COLO829 (cell line): ENCODE data around the gene TAF11.
A peak's percentile ranks its signal among the peaks of the same experiment; 100 is the strongest.
"Not testable (repeated sequence)": the region's sequence is repeated elsewhere in the genome, so short reads cannot be mapped to it uniquely, and the experiment has no call there.

Experiments
- DNase-seq: peaks from one replicate; pipeline ENCODE4 v3.0.0; 2012; ENCODE audit warnings: low spot score

Gene TAF11

DNA sequence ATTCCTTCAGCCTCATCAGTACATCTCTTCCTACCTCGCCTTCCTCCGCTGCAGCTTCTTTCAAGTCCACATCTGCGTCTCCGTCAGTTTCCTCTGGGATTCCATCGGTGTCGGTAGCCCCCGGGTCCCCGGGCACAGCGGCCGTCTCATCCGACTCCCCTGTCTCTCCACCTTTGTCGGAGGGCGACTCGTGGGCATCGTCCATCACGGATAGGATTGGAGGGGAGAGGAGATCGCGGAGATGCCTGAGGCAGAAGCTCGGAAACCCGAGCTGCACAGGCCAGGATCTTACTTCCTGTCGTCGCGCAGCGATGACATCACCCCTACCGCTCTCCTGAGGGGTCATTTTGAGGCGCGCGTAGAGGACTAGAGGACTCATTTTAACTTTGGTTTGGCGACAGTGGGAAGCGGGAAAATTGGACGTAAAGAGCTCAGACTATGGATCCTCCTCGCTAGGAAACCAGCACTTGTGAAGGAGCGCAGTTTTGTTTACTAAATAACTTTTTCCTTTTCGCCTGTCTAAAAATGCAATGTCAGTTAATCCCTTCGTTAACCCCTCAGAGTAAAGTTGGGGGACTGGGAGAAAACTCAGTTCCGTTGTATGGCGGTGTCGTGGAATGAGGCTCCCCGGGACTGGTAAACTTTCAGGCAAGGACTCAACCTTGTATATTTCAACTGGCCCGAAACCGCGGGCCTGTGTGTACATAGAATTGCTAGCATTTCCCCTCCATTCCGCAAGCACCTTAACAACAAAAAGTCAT, at the start of gene TAF11:
Gene TAF11, minus strand, starts transcription at position 290 of the 761 bp plus-strand sequence. Its CDS starts 85 bp downstream, at position 205.
- DNase-seq: peak; percentile 85

- no peak for DNase-seq
These were observed 46.7 kb upstream of the TAF11 start for GRCh38 chr6:34934516-34934915.

DNA sequence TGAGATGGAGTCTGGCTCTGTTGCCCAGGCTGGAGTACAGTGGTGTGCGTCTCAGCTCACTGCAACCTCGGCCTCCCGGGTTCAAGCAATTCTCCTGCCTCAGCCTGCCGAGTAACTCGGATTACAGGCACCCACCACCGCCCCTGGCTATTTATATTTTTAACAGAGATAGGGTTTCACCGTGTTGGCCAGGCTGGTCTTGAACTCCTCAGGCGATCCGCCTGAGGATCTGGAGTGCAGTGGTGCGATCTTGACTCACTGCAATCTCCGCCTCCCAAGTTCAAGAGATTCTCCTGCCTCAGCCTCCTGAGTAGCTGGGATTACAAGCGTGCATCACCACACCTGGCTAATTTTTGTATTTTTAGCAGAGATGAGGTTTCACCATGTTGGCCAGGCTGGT, 44.4 kb upstream of the TAF11 start:
- not testable (repeated sequence) for DNase-seq

DNA sequence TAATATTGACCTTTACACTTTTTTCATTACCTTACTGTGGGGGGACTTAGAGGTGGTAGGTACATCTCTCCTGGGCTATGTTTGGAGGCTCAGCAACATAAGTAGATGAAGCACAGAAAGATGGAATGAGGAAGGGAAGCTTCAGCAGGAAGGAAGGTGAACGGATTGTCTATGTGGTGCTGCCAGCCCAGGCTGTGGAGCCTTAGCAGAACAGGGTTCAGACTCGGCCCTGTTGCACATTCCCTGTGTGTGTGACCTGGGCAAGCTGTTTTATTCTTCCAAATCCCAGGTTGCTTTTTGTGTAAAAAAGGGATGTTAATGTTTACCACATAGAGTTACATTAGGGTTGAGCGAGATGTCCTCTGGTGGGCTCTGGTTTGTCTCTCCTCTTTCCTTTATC, 42.4 kb upstream of the TAF11 start:
- DNase-seq: no peak

DNA sequence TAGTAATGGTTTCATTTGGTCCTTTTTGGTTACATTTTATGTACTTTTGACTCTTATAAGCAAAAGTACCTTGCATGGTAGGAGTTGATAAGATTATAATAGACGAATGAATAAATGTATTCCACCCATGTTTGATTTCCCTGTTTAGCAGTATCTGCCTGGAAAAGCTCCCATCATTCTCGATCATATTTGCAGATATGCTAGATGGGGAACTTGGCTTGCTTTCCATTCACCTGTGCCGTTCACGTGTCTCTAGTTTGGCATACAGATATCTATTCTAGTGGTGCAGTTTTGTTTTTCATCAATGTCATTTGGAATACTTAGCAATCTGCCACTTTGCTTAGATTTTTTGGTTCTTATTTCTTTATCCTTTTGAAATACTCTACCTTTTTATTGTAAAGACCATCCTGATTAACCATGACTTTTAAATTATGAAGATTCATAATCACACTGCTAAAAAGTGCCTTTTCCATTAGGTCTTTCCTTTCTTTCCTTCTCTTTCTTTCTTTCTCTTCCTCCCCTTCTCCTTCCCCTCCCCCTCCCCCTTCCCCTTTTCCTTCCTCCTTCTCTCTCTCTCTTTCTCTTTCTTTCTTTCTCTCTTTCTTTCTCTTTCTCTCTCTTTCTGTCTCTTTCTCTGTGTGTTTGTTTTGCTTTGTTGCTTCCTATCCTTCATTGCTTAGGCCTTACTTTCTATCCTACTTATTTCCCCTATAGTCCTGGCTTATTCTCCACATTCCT, 41.6 kb upstream of the TAF11 start:
- no peak for DNase-seq

DNA sequence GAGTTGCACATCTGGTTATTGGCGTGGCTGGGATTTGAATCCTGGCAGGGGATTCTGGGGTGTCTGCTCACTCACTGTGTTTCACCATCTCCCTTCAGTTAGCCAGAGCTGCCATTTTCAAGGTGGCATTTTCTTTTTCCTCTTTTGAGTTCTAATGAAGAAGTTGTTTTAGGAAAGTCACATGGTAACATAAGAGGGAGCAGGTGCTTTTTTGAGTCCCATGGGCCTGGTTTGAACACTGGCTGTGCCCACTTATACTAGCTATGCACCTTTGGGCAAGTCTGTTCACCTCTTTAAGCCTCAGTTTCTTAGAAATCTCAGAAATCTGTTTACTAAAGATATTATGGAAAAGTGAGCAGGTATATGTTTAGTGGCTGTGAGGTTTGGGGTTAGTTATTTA, 40.9 kb upstream of the TAF11 start:
- DNase-seq: no peak

- DNase-seq: no peak
These were observed 40.4 kb upstream of the TAF11 start for GRCh38 chr6:34928220-34928619.

- no peak for DNase-seq
These were observed 38.8 kb upstream of the TAF11 start for GRCh38 chr6:34926655-34927054.

GRCh38 chr6:34924831-34925625, 37.2 kb upstream of the TAF11 start:
- no peak for DNase-seq

DNA sequence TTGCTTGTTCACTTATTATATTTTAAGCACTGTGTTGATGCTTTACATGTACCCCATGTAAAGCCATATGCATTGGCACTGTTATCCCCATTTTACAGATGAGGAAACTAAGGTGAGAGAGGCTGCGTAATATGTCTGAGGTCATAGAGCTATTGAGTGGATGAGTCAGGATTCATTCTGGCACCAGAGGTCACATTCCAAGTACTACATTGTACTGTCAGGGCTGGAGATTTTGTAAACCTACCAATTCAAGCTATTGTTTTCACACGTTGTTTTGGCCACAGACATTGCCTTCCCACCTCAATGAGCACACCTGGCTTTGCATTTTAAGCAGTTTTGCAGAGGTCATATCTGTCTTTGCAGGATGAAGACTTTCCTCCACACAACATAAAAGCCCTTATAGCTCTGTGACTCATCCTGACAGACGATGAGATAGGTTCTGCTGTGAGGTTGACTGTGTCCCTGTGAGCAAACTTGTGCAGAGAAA, 34.4 kb upstream of the TAF11 start:
- no peak for DNase-seq

GRCh38 chr6:34920097-34920496, 32.3 kb upstream of the TAF11 start:
- no peak for DNase-seq

DNA sequence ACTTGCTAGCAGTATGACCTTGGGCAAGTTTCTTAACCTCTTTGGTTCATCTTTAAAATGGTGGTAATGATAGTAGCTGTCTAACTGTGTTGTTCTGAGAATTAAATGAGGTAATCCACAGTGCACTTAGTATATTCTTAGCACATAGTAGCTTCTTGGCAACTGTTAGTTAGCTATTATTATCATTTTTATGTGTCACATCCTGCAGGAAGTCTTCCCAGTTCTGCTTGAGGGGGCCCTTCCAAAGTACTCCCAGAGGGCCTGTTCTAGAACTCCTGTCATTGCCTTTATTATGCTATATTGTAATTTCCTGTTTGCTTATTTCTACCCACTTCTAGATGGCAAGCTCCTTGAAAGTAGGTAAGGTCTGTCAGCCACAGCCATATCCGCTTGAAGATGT, 31.8 kb upstream of the TAF11 start:
- no peak for DNase-seq

GRCh38 chr6:34917626-34918285, 29.9 kb upstream of the TAF11 start:
- no peak for DNase-seq

DNA sequence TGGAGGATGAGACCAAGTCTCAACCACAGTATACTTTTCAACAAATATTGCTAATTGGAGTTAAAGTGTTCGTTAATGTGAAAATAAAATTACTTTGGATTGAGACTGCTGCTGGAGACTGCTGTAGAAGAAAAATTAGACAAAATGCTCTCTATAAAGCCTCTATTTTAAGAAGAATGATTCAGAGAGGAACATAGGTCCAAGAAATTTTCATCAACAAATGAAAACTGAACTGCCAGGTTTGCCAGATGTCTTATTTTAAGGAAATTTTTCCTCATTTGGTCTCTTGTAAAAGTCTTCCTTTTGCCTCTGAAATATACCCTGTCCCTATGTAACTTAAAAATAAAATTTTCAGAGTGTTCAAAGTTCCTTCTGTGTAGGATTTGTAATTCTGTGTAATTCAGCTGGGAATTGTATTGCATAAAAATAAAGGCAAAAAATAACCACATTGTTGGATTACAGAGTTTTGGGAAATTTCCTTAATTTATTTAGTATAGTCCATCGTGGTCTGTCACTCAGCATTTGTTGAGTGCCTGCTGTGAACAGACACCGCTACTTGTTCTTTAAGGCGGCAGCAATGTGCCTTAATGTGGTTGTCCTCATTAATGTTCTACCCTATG, 28.6 kb upstream of the TAF11 start:
- DNase-seq: no peak

DNA sequence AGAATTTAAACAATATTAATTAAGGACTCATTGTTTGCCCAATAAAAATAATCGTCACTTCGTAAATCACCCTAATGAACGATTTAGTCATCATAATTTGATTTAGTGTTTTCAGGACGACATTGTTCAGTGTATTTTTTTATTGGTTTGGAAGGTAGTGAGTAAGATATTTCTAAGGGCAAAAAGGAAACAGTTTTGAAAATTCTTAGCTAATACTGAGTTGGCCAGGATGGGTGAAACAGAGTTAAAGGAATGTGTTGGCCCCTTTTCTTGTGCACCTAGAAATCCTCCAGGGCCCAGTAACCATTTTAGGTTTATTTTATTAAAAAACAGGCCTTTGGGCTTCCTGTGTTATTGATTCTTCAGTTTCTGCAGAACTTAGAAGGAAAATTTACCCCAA, 26.5 kb upstream of the TAF11 start:
- DNase-seq: no peak

GRCh38 chr6:34912715-34913464, 25.0 kb upstream of the TAF11 start:
- no peak for DNase-seq

DNA sequence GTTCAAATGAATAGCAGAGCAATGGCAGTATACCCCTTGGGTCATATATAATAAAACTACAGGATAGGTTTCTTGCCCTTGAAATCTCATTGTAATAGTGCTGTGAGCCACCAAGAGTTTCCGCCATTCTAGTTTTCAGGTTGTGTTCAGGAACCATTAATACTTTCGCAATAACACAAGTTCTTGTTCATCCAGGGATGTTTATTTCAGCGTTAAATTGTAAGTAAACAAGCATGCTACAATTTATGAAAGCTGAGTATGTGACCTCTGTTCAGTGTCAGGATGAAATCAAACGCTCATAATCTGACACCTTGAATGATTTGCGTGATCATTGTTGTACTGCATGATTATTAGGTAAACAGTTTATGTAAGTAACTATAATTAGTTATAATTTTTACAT, 24.0 kb upstream of the TAF11 start:
- no peak for DNase-seq

GRCh38 chr6:34909320-34909883, 21.6 kb upstream of the TAF11 start:
- peak; percentile 73 for DNase-seq

DNA sequence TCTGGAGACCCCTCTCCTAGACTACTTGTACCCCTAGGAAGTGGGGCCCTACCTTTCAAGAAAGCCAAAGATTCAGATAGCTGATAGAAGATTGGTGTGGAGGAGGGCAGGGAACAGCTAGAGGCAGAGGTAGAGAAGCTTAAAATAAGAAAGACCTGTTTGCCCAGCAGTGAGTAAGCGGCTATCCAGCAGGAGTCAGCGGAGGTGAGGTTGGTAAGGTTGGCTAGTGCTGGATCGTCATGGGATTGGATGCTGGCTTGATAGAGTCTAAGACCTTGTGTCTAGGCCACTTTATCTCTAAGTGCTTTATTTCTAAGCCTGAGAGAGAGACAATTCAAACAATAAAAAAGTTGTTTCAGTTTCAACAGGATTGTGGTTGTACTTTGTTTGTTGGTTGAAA, 20.4 kb upstream of the TAF11 start:
- no peak for DNase-seq

- DNase-seq: no peak
These were observed 19.0 kb upstream of the TAF11 start for GRCh38 chr6:34906826-34907225.
